Mesendoderm (in vitro differentiated cells): ENCODE data around the gene ZC3H10.

Experiments
- DNase-seq: peaks from one replicate; pipeline ENCODE4 v3.0.0; 2013
- H2AK5ac ChIP-seq: 2 replicates; pipeline ENCODE4 v1.6.1; 2013; ENCODE audit warnings: low read length, inconsistent platforms
- H2BK120ac ChIP-seq: 2 replicates; pipeline ENCODE4 v1.6.1; 2013; ENCODE audit warnings: low read depth, mild to moderate bottlenecking, low read length, moderate library complexity, mixed read lengths
- H2BK15ac ChIP-seq: replicated peaks from 2 replicates; pipeline ENCODE4 v1.6.1; 2013; ENCODE audit warnings: low read depth, mild to moderate bottlenecking, moderate library complexity
- H2BK5ac ChIP-seq: 2 replicates; pipeline ENCODE4 v1.6.1; 2013; ENCODE audit warnings: low read length, inconsistent platforms
- H3K18ac ChIP-seq: 2 replicates; pipeline ENCODE4 v1.6.1; 2013; ENCODE audit warnings: mild to moderate bottlenecking, low read length, mixed read lengths
- H3K23ac ChIP-seq: one replicate; pipeline ENCODE4 v1.6.1; 2013; ENCODE audit warnings: low read length
- H3K27ac ChIP-seq: 2 replicates; pipeline ENCODE4 v1.5.1; 2013; ENCODE audit warnings: low read depth, mild to moderate bottlenecking, inconsistent platforms, low read length, moderate library complexity
- H3K27me3 ChIP-seq: 2 replicates; pipeline ENCODE4 v1.6.1; 2013; ENCODE audit warnings: low read length, control low read depth, mild to moderate bottlenecking, inconsistent platforms; ENCODE audit not compliant: insufficient read depth, poor library complexity
- H3K36me3 ChIP-seq: 2 replicates; pipeline ENCODE4 v1.6.1; 2013; ENCODE audit warnings: low read length, inconsistent platforms; ENCODE audit not compliant: control insufficient read depth, insufficient read depth
- H3K4ac ChIP-seq: one replicate; pipeline ENCODE4 v1.6.1; 2013; ENCODE audit warnings: low read depth, mild to moderate bottlenecking, low read length, moderate library complexity
- H3K4me1 ChIP-seq: 2 replicates; pipeline ENCODE4 v1.6.1; 2013; ENCODE audit warnings: low read depth, low read length, inconsistent platforms; ENCODE audit not compliant: control insufficient read depth
- H3K4me2 ChIP-seq: 2 replicates; pipeline ENCODE4 v1.6.1; 2013; ENCODE audit warnings: low read length
- H3K4me3 ChIP-seq: 2 replicates; pipeline ENCODE4 v1.5.1; 2013; ENCODE audit warnings: mild to moderate bottlenecking, low read length
- H3K56ac ChIP-seq: one replicate; pipeline ENCODE4 v1.6.1; 2013; ENCODE audit warnings: low read length
- H3K79me1 ChIP-seq: 2 replicates; pipeline ENCODE4 v1.6.1; 2013; ENCODE audit warnings: low read length, inconsistent platforms
- H3K79me2 ChIP-seq: 2 replicates; pipeline ENCODE4 v1.6.1; 2013; ENCODE audit warnings: mild to moderate bottlenecking, low read length; ENCODE audit not compliant: control insufficient read depth, insufficient read depth
- H3K9ac ChIP-seq: 2 replicates; pipeline ENCODE4 v1.6.1; 2013; ENCODE audit warnings: low read length, inconsistent platforms
- H4K5ac ChIP-seq: one replicate; pipeline ENCODE4 v1.6.1; 2013; ENCODE audit warnings: low read length
- H4K8ac ChIP-seq: one replicate; pipeline ENCODE4 v1.6.1; 2013; ENCODE audit warnings: low read depth, mild to moderate bottlenecking, control low read depth, low read length, moderate library complexity
- WGBS: extraction: QIAGEN DNeasy Blood & Tissue Kit; methylation state at CpG from one replicate; pipeline ENCODE4 v1.1.7; 2013; ENCODE audit warnings: low lambda C conversion rate, missing lambda C conversion rate; ENCODE audit not compliant: insufficient coverage; ENCODE audit errors: extremely low coverage; 5-methylcytosine and 5-hydroxymethylcytosine counted together

The ZC3H10 gene

GRCh38 chr12:56151672-56152131 lies 33.6 kb downstream of the ZC3H10 start:
- Histone ChIP-seq H2AK5ac (no peak overlapping the region), H3K4me1 (peaks cover 5% of the 10 kb centered on the region)

GRCh38 chr12:56152132-56152755 lies 34.2 kb downstream of the ZC3H10 start, which contains the start of gene MYL6B:
Gene MYL6B (plus strand): TSS chr12:56152587. CDS start chr12:56153919, 1,332 bp downstream.
- H3K79me2 ChIP-seq, result peaks cover 3% of the 10 kb centered on the region
- peak within 1 kb of the TSS; percentile 63 for H3K4me3 ChIP-seq
- no peaks in the 10 kb centered on the region for H3K36me3 ChIP-seq
- H3K18ac ChIP-seq, result peak within 1 kb of the TSS; percentile 96
- peak within 1 kb of the TSS; percentile 79 for H3K9ac ChIP-seq
- H2BK5ac ChIP-seq, result no peak within 1 kb of the TSS
- H3K79me1 ChIP-seq, result peaks cover 4% of the 10 kb centered on the region
- no peak within 1 kb of the TSS for H2BK15ac ChIP-seq
- peaks cover 5% of the 10 kb centered on the region for H3K4me1 ChIP-seq
- no CpG with 5 or more reads among the region's 37 CpGs for WGBS
- H4K5ac ChIP-seq, result no peak within 1 kb of the TSS
- peak within 1 kb of the TSS; percentile 96 for H3K4ac ChIP-seq
- H2AK5ac ChIP-seq, result peak within 1 kb of the TSS; percentile 17
- peak within 1 kb of the TSS; percentile 52 for H3K27ac ChIP-seq
- H4K8ac ChIP-seq, result peak within 1 kb of the TSS; percentile 65
- H2BK120ac ChIP-seq, result no peak within 1 kb of the TSS
- no peak within 1 kb of the TSS for H3K23ac ChIP-seq
- H3K27me3 ChIP-seq, result no peaks in the 10 kb centered on the region
- H3K56ac ChIP-seq, result peak within 1 kb of the TSS; percentile 91
- H3K4me2 ChIP-seq, result peak within 1 kb of the TSS; percentile 71
- peak; percentile 94 for DNase-seq

More at GRCh38 chr12:56151672-56152131, 33.6 kb downstream of the ZC3H10 start:
- Histone ChIP-seq H3K56ac (peak overlapping the region; percentile 71), H3K4ac (peak overlapping the region; percentile 96), H3K27ac (peak overlapping the region; percentile 52), H3K4me2 (peak overlapping the region; percentile 71), H3K79me2 (peaks cover 3% of the 10 kb centered on the region), H2BK120ac (no peak overlapping the region), H2BK5ac (no peak overlapping the region), H3K18ac (peak overlapping the region; percentile 96), H3K9ac (peak overlapping the region; percentile 67), H2BK15ac (no peak overlapping the region), H3K4me3 (peak overlapping the region; percentile 61), H4K5ac (no peak overlapping the region), H3K79me1 (peaks cover 4% of the 10 kb centered on the region), H3K36me3 (no peaks in the 10 kb centered on the region), H3K23ac (no peak overlapping the region), H3K27me3 (no peaks in the 10 kb centered on the region), H4K8ac (peak overlapping the region; percentile 65)
- peak; percentile 84 for DNase-seq
- WGBS, result no CpG with 5 or more reads among the region's 12 CpGs

DNA sequence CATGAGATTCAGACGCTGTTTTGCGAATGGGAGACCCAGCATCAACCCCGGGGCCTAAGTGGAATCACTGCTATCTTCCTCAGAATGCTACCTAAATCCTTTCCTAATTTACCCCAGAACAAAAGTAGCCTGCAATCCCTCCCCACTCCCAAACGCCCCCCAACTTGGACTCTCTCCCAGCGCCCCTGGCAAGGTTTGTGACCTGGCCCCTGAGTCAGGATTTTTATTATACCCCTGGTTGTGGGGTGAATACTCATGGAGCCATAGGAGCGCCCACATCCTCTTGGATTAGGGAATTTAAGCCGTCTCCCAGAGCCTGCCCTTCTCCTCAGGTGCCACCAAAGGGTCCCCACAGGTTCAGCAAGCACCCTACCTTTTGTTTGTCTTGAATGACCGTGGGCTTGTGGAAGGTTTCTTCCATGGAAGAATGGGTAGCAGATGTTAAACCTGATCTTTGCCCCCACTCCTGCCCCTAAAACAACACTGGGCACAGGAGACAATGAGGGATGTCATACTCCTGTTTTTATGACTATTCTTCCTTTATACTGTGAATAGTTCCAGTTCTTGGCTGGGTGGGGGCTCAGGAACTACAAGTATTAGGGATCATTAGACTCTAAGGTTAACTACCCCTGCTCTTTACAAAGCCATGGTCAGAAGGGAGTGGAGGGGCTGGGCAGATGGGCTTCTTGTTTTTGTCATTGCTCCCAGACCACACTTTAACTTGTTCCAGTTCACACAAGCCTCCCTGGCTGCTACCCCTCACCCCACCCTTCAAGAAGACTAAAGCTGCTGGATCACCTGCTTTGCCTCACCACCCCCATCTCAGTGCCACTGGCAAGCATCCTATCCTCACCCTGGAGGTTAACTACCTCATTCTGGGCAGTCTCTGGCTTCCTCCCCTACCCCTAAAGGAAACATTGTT lies 35.0 kb downstream of the ZC3H10 start:
- Histone ChIP-seq H3K36me3 (no peaks in the 10 kb centered on the region), H3K79me2 (peaks cover 3% of the 10 kb centered on the region), H3K79me1 (peaks cover 4% of the 10 kb centered on the region), H3K4me2 (peak overlapping the region; percentile 33), H3K4ac (peak overlapping the region; percentile 19), H2AK5ac (peak overlapping the region; percentile 17), H3K4me1 (peaks cover 5% of the 10 kb centered on the region), H3K4me3 (peak overlapping the region; percentile 63), H2BK5ac (no peak overlapping the region), H2BK120ac (no peak overlapping the region), H4K8ac (no peak overlapping the region), H4K5ac (no peak overlapping the region), H3K27me3 (no peaks in the 10 kb centered on the region), H3K56ac (peak overlapping the region; percentile 91), H3K27ac (no peak overlapping the region), H2BK15ac (no peak overlapping the region), H3K23ac (no peak overlapping the region), H3K18ac (peak overlapping the region; percentile 39), H3K9ac (peak overlapping the region; percentile 79)
- WGBS, result no CpG with 5 or more reads among the region's 8 CpGs
- DNase-seq, result no peak

DNA sequence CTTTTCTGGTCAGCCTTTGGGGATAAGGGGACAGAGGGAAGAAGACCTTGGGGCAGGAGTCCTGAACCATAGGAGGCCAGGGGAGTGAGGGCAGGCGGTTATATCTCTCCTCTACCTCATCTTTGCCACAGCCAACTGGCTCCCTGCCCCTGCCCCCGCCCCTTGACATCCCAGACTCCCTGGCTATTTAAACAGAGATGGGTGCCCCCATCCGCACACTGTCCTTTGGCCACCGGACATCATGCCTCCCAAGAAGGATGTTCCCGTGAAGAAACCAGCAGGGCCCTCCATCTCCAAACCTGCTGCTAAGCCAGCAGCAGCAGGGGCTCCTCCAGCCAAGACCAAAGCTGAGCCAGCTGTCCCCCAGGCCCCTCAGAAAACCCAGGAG lies 35.6 kb downstream of the ZC3H10 start:
- Histone ChIP-seq H3K18ac (no peak overlapping the region), H2AK5ac (no peak overlapping the region), H4K5ac (no peak overlapping the region), H3K36me3 (no peaks in the 10 kb centered on the region), H3K79me2 (peaks cover 8% of the 10 kb centered on the region), H2BK15ac (no peak overlapping the region), H3K4me2 (peak overlapping the region; percentile 2), H3K4me3 (no peak overlapping the region), H3K4ac (no peak overlapping the region), H3K27me3 (no peaks in the 10 kb centered on the region), H3K56ac (peak overlapping the region; percentile 91), H4K8ac (no peak overlapping the region), H3K79me1 (peaks cover 4% of the 10 kb centered on the region), H3K23ac (no peak overlapping the region), H3K27ac (no peak overlapping the region), H2BK120ac (no peak overlapping the region), H3K4me1 (peaks cover 5% of the 10 kb centered on the region), H2BK5ac (no peak overlapping the region), H3K9ac (peak overlapping the region; percentile 79)
- WGBS, result no CpG with 5 or more reads among the region's 5 CpGs
- DNase-seq, result no peak

DNA sequence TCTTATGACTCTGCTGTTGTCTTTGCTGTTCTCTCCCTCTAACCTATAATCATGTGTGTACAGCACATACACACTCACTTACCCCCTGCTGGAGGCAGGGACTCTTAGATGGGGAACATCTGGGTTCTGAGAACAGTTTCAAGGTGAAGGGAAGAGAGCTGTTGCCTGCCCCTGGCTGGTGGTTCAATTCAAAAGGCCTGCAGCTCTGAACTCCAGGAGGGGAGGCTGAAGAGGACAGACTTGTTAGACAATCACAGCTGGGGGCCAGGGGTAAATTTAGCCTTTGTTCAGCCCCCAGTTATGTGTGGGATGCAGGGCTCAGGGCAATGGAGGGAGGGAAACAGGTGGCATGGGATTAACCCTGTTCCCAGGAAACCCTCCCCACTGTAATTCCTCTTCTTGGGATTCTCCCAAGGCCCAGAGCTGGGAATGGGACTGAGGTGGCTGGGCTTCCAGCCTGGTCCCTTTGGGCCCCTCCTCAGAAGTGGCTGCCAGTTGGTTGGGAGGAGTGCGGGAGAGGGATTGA lies 36.2 kb downstream of the ZC3H10 start:
- Histone ChIP-seq H3K9ac (peak overlapping the region; percentile 14), H3K79me1 (peaks cover 6% of the 10 kb centered on the region), H3K79me2 (peaks cover 14% of the 10 kb centered on the region), H3K18ac (no peak overlapping the region), H2BK15ac (no peak overlapping the region), H3K4me3 (no peak overlapping the region), H3K27me3 (no peaks in the 10 kb centered on the region), H2AK5ac (no peak overlapping the region), H3K4me2 (no peak overlapping the region), H3K27ac (peak overlapping the region; percentile 15), H2BK5ac (no peak overlapping the region), H3K56ac (no peak overlapping the region), H2BK120ac (no peak overlapping the region), H3K4ac (no peak overlapping the region), H4K8ac (no peak overlapping the region), H3K4me1 (peaks cover 5% of the 10 kb centered on the region), H4K5ac (no peak overlapping the region), H3K36me3 (no peaks in the 10 kb centered on the region), H3K23ac (no peak overlapping the region)
- WGBS, result no CpG with 5 or more reads among the region's 1 CpG
- DNase-seq, result peak; percentile 38
